Stimulated activated CD4-positive, alpha-beta T cell treated with anti-CD3 and anti-CD28 coated beads, TNF-alpha, amount 100 ng/mL, for 48 hours (primary cell): ENCODE measurements around the gene SYNE1.
A peak's percentile ranks its signal among the peaks of the same experiment; 100 is the strongest.

ENCODE experiments used
- DNase-seq, 3 donors: peaks; one replicate each; pipeline ENCODE4 v3.0.0-alpha.2; 2020; ENCODE audit warnings: low read depth in 3 of 3

SYNE1 gene

GRCh38 chr6:152184917-152185574, 452.1 kb downstream of the SYNE1 start:
- DNase-seq = no peak

DNA sequence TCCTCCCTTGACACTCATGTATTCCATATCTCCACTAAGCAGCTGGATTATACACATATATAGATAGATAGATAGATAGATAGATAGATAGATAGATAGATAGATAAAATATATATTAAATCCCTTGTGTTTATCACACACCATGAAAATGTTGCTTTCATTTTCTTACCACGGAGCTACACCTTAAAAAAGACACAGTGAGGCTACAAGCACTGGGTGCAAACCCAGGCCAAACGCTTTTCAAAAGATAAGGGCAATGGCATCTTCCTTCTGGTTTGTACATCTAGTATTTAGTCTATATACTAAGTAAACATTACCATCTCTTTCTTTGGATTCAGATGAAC, 452.6 kb downstream of the SYNE1 start:
- no peak for DNase-seq

DNA sequence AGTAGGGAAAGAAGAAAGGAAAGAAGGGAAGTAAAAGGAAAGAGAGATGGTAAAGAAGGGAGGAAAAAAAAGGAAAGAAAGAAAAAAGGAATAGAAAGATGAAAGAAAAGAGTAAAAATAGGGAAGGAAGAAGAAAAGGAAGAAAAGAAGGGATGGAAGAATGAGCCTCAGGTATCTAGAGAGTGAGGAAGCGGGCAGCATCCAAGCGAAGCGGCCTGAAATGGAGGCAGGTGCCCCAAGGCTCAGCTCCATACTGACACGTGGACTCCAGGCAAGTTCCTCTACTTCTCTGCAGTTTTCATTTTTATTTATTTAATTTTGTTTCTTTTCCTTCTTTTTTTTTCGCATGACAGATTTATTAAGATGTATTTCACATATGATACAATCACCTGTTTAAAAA, 456.6 kb downstream of the SYNE1 start:
- DNase-seq = no peak

GRCh38 chr6:152176268-152176667, 460.9 kb downstream of the SYNE1 start:
- no peak for DNase-seq

DNA sequence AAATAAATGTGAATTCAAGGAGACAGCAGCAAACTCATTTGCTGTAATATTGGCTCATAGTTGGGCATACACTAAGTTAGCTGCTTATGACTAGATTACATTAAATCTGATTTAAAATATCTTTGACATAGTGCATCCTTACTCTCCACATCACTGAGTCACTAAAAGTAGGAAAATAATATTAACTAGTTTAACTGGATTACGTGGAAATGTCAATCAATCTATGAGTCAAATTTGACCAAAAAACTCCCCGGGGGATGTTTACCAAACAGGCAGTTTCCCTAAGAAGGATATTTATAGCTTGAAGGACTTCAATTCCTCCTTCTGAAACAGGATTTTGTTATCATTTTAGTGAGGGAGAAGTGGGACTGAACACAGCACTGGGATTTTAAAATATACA, 463.2 kb downstream of the SYNE1 start:
- DNase-seq = no peak

DNA sequence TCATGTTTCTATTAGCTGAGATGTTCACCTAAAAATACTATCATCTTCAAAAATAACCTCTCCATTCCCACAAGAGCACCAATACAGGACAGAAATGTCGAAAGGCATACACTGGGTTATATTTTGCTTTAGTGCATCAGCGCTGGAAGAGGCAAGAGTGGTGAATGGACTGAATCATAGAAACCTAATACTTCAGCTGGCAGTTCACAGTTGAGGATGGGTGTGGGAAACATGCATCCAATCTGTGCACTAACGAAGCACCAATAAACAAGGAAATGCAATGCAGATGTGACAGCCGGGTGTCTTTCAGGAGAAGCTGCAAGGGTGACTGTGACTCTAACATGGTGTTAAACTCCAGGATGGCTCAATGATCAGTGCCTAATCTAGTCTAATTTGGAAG, 463.8 kb downstream of the SYNE1 start:
- no peak for DNase-seq

- DNase-seq = peak; percentile 44 to 71 (median 48)
Measured at GRCh38 chr6:152170702-152171667, 466.2 kb downstream of the SYNE1 start.

DNA sequence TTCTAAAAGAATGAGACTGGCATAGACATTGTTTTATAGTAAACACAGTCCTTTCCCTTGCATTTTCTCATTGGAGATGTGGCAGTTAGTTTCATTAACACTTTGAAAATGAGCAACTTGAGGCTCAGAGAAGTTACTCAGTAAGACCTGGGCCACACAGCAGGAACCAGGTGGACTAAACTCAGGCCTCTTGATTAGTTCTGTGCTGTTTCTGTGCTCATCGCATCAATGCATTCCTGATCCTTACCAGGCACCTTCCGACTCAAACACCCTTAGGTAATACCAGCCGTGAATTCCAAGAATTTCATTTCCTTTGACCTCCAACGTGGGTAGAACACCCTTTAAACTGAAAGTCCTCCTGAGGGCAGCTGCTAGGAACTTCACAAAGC, 466.9 kb downstream of the SYNE1 start:
- no peak for DNase-seq

- no peak for DNase-seq
Measured at GRCh38 chr6:152167641-152168603, 469.2 kb downstream of the SYNE1 start.

GRCh38 chr6:152166897-152167296, 470.3 kb downstream of the SYNE1 start:
- no peak for DNase-seq

DNA sequence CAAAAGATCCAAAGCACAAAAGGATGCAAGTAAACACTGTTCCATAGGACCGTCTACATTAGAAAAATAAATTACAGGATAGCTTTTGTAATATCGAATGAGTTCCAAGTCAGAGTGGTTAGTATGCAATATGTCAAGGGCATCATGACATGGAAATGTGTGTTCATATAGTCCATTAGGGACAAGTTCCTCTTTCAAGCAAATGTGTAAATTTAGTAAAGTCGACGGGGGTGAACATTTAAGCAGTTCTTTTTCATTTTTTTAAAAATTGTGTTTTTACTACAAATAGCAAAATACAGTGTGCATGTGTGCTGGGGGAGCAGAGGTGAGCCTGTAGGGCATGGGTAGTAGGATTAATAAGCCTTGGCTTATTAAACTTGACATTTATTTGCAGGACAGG, 470.7 kb downstream of the SYNE1 start:
- DNase-seq = no peak

- DNase-seq = no peak
Measured at GRCh38 chr6:152164957-152165356, 472.2 kb downstream of the SYNE1 start.

GRCh38 chr6:152161501-152161900, 475.7 kb downstream of the SYNE1 start:
- no peak for DNase-seq

DNA sequence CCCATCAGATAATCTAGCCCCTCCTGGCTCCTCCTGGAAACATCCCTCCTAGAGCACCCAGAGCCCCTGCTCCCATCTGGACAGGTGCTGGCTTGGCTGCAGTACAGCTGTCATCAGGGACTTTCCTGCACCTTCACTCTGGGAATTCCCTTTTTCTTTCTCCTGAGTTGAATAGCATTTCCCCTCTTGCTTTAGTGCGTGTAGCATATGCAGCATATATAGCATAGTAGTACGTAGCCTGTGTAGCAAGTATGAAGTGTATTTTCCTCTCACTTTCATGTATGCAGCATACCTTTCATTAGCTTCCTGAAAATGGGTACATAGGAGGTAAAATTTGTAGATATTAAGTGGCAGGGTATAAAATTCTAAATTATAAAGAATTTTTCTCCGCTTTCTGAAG, 476.8 kb downstream of the SYNE1 start:
- no peak for DNase-seq

DNA sequence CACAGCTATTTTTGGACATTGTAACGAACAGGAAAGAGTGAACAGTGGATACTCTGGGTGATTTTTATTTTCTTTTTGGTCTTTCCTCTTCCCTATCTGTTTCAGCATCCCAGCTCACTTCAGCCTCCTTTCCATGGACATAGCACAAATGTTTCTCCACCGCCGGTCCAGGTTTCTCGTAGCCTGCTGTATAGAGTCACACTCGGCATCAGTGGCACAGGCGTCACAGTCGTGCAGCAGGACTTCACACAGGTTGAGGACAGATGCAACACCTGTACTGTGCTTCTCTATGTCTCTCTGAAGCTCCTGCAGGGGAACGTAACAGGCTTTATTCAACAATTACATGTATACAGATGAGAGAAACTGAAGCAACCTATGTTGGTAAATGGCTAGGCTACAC, 481.4 kb downstream of the SYNE1 start:
- no peak for DNase-seq

GRCh38 chr6:152154559-152155356, 482.4 kb downstream of the SYNE1 start:
- no peak for DNase-seq

GRCh38 chr6:152151920-152152319, 485.2 kb downstream of the SYNE1 start:
- no peak for DNase-seq

DNA sequence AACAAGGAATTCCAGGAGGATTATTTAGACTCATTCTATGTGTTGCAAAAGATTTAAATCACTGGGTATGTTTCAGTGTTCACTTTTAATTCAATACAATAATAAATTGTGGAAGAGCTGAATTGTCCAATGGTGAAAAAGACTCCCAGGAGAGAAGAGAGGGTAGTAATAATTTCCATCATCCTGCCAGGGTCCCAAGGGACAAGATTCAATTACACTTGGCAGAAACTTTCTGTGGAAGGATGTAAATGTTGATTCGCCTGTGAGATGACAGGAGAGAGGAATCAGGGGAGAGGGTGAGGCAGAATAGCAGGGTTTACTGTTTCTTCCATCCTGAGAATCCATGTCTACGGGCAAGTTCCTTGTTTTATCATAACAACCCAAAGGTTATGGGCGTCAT, 487.0 kb downstream of the SYNE1 start:
- no peak for DNase-seq

- DNase-seq = no peak
Measured at GRCh38 chr6:152148412-152148811, 488.8 kb downstream of the SYNE1 start.

DNA sequence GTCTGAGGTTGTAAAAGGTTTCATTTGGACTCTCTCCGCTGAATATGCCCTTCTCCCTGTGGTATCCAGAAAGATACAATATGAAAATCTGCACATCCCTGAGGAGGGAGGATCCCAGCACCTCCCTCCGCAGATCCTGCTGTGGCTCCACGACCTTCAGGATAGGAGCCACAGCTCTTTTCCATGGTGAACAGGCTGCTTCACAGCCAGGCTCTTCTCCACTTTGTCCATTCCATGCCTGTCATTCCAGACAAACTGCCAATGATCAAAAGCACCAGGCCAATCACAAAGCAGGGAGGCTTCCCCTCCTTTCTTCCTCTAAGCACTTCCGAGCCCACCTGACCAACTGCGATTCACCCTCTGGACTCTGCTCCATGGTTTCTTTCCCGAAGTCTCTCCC, 489.9 kb downstream of the SYNE1 start:
- no peak for DNase-seq

DNA sequence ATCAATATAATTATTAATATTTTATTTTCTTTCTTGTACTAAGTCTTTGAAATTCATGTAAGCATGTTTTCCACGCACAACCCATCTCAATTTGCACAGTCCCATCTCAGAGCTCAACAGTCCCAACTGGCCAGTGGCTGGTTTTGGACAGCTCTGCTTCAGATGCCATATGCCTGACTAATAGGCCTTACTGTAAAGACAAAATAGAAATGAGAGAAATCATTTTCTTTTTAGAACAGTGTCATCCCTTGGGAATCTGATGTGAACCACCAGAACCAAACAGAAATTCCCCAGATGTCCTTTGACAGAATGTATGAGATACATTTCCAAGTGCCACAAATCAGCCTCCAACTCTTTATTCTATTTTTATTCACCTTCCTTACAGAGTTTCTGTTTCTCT, 490.8 kb downstream of the SYNE1 start:
- no peak for DNase-seq
